ENCODE data around the gene BMP7. TPM values are rescaled to one million over a fixed set of nuclear protein-coding genes. Genes with fewer than 3 reads are reported as not detected.

BMP7 gene
- total RNA-seq, 1 experiment from 2014 or later: 7.5 TPM

GRCh38 chr20:57210911-57211280 is 55.5 kb downstream of the BMP7 start:
- no peak overlapping the region for H3K27ac ChIP-seq (ENCODE audit: low read depth, low read length, poor library complexity, severe bottlenecking)
- POLR2A ChIA-PET (ENCODE audit: low non-redundant PET): no interaction called here
- intact Hi-C loops (cut with micrococcal nuclease; ENCODE audit: unreplicated experiment): no loop called here
- CTCF ChIA-PET: no interaction called here
- TF ChIP-seq EZH2 (IDR thresholded peaks at IDR 0.05; ENCODE audit: borderline replicate concordance, low read depth, low read length, poor library complexity, severe bottlenecking) (no peak), CTCF (conservative IDR thresholded peaks at IDR 0.05; ENCODE audit: low read depth, low read length) (no peak)
- BruUV-seq (replicated peaks): no TSS peak
- H3K4me1 ChIP-seq (ENCODE audit: insufficient read depth, low read length, poor library complexity, severe bottlenecking): no peaks in the 10 kb centered on the region
- no peak overlapping the region for H3K4me3 ChIP-seq (ENCODE audit: low read depth, low read length, poor library complexity, severe bottlenecking)
- no peak for DNase-seq (ENCODE audit: low spot score)
- H3K27me3 ChIP-seq (replicated peaks; ENCODE audit: insufficient read depth, low read depth, low read length, poor library complexity): no peaks in the 10 kb centered on the region
- no peaks in the 10 kb centered on the region for H3K36me3 ChIP-seq (ENCODE audit: insufficient read depth, low read length, poor library complexity, severe bottlenecking)
- H3K9me3 ChIP-seq (ENCODE audit: low read depth, low read length, poor library complexity, severe bottlenecking): no peaks in the 10 kb centered on the region

GRCh38 chr20:57210054-57210910 is 56.2 kb downstream of the BMP7 start:
- Histone ChIP-seq H3K27me3 (replicated peaks; ENCODE audit: insufficient read depth, low read depth, low read length, poor library complexity) (no peaks in the 10 kb centered on the region), H3K36me3 (ENCODE audit: insufficient read depth, low read length, poor library complexity, severe bottlenecking) (no peaks in the 10 kb centered on the region), H3K9me3 (ENCODE audit: low read depth, low read length, poor library complexity, severe bottlenecking) (no peaks in the 10 kb centered on the region), H3K4me3 (ENCODE audit: low read depth, low read length, poor library complexity, severe bottlenecking) (no peak overlapping the region), H3K27ac (ENCODE audit: low read depth, low read length, poor library complexity, severe bottlenecking) (no peak overlapping the region), H3K4me1 (ENCODE audit: insufficient read depth, low read length, poor library complexity, severe bottlenecking) (no peaks in the 10 kb centered on the region)
- no TSS peak for BruUV-seq (replicated peaks)
- TF ChIP-seq CTCF (conservative IDR thresholded peaks at IDR 0.05; ENCODE audit: low read depth, low read length): no peak
- TF ChIP-seq EZH2 (IDR thresholded peaks at IDR 0.05; ENCODE audit: borderline replicate concordance, low read depth, low read length, poor library complexity, severe bottlenecking): no peak
- ChIA-PET CTCF (no interaction called here), POLR2A (ENCODE audit: low non-redundant PET) (no interaction called here)
- intact Hi-C loops (cut with micrococcal nuclease; ENCODE audit: unreplicated experiment): no loop called here
- no peak for DNase-seq (ENCODE audit: low spot score)

GRCh38 chr20:57209413-57209812 is 57.0 kb downstream of the BMP7 start:
- Histone ChIP-seq H3K36me3 (ENCODE audit: insufficient read depth, low read length, poor library complexity, severe bottlenecking) (no peaks in the 10 kb centered on the region), H3K4me3 (ENCODE audit: low read depth, low read length, poor library complexity, severe bottlenecking) (no peak overlapping the region), H3K9me3 (ENCODE audit: low read depth, low read length, poor library complexity, severe bottlenecking) (no peaks in the 10 kb centered on the region), H3K4me1 (ENCODE audit: insufficient read depth, low read length, poor library complexity, severe bottlenecking) (no peaks in the 10 kb centered on the region), H3K27ac (ENCODE audit: low read depth, low read length, poor library complexity, severe bottlenecking) (no peak overlapping the region), H3K27me3 (replicated peaks; ENCODE audit: insufficient read depth, low read depth, low read length, poor library complexity) (no peaks in the 10 kb centered on the region)
- ChIA-PET CTCF (no interaction called here), POLR2A (ENCODE audit: low non-redundant PET) (no interaction called here)
- BruUV-seq (replicated peaks): no TSS peak
- DNase-seq (ENCODE audit: low spot score): no peak
- intact Hi-C loops (cut with micrococcal nuclease; ENCODE audit: unreplicated experiment): no loop called here
- no peak for TF ChIP-seq EZH2 (IDR thresholded peaks at IDR 0.05; ENCODE audit: borderline replicate concordance, low read depth, low read length, poor library complexity, severe bottlenecking)
- no peak for TF ChIP-seq CTCF (conservative IDR thresholded peaks at IDR 0.05; ENCODE audit: low read depth, low read length)

All from A673 (cell line).